HFFc6 (cell line): ENCODE data around the gene PTH1R. TPM values are rescaled to one million over a fixed set of nuclear protein-coding genes. Genes with fewer than 3 reads are reported as not detected.

ENCODE experiments used
- DNase-seq: peaks from one replicate; pipeline ENCODE4 v3.0.0-alpha.2; 2018
- H3K27ac Mint-ChIP-seq: 2 replicates; pipeline ENCODE4 v1.8.0; 2020; ENCODE audit warnings: mild to moderate bottlenecking, mixed read lengths
- H3K27me3 Mint-ChIP-seq: 2 replicates; pipeline ENCODE4 v1.8.0; 2021; ENCODE audit warnings: mild to moderate bottlenecking, moderate library complexity, mixed read lengths; ENCODE audit not compliant: insufficient read depth
- H3K36me3 Mint-ChIP-seq: 2 replicates; pipeline ENCODE4 v1.8.0; 2021; ENCODE audit warnings: low read depth, mixed read lengths
- H3K4me1 Mint-ChIP-seq: 2 replicates; pipeline ENCODE4 v1.8.0; 2020; ENCODE audit warnings: low read depth, mixed read lengths
- H3K4me3 Mint-ChIP-seq: 2 replicates; pipeline ENCODE4 v1.8.0; 2020; ENCODE audit warnings: mild to moderate bottlenecking, moderate library complexity, mixed read lengths
- H3K9me3 Mint-ChIP-seq: 2 replicates; pipeline ENCODE4 v1.8.0; 2020; ENCODE audit warnings: mild to moderate bottlenecking, mixed read lengths
- total RNA-seq, 6 experiments: library from RNA; stranded (reverse); fragmentation: NEBNext Ultra II Directional; extraction: Animal tissue kit (Norgen Biotek cat#: 25700); gene quantifications; 2 replicates in 1 of 6; 3 replicates in 5 of 6; pipeline ENCODE4 v1.2.3, GENCODE V29; 2021
- TF ChIP-seq, protein P1 (sequence below): fragments of 200-600 bp; sonication (generic); IDR thresholded peaks from 2 replicates; pipeline ENCODE4 v1.5.0; 2021; ENCODE audit warnings: antibody characterized with exemption, mild to moderate bottlenecking

PTH1R gene
- total RNA-seq, 6 experiments from 2014 or later: 0.09 to 1.4 (median 0.85) TPM; not detected in 1

DNA sequence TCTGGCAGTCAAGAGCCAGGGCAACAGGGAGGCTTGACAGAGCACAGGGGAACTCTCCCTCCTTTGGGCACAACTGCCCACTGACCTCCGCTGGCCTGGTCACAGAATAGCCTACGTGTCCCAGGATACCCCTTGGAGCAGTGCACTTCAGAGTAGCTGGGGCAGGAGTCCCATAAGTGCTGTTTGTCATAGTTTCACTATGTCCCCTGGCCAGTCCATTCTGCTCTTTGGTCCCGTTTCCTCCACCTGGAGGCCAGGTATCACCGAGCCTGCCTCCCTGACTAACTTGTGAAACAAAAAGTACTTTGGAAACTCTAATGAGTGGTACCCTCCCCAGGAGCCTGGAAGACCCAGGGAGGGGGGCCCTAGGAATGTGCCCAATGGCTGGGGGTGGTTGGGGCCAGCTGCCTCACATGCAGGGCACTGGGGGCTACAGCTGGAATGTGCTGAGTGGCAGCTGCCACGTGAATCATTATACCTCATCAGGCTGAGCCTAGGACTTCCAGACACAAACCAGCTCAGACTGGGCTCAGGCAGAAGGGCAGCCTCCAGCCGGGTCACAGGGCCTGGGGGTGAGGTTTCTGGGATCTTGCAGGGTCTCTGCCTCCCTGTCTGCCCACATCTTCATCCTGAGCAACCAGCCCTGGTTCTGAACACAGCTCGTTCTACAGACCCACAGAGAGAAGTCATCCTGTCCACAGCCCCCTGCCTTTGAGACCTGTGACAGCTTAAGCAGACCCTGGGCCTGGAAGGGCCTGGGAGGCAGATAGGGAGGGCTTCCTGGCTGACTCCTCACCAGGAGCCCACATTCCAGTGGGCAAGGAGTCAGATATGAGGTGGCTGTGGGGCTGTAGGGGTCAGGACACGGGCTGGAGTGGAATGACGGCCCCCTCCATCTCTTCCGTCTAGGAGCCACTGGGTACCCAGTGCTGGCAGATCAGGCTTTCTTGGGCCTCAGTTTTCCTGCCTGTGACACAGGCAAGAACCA, 914 bp upstream of the PTH1R start:
- Mint-ChIP-seq H3K36me3 (no peaks in the 10 kb centered on the region; the same call in 1 of the 2 replicates), H3K4me3 (no peak overlapping the region), H3K4me1 (peaks cover 21% of the 10 kb centered on the region), H3K27me3 (peaks cover 15% of the 10 kb centered on the region), H3K27ac (no peak overlapping the region), H3K9me3 (no peaks in the 10 kb centered on the region)
- DNase-seq: no peak
- TF ChIP-seq, protein P1, sequence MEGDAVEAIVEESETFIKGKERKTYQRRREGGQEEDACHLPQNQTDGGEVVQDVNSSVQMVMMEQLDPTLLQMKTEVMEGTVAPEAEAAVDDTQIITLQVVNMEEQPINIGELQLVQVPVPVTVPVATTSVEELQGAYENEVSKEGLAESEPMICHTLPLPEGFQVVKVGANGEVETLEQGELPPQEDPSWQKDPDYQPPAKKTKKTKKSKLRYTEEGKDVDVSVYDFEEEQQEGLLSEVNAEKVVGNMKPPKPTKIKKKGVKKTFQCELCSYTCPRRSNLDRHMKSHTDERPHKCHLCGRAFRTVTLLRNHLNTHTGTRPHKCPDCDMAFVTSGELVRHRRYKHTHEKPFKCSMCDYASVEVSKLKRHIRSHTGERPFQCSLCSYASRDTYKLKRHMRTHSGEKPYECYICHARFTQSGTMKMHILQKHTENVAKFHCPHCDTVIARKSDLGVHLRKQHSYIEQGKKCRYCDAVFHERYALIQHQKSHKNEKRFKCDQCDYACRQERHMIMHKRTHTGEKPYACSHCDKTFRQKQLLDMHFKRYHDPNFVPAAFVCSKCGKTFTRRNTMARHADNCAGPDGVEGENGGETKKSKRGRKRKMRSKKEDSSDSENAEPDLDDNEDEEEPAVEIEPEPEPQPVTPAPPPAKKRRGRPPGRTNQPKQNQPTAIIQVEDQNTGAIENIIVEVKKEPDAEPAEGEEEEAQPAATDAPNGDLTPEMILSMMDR: no peak

DNA sequence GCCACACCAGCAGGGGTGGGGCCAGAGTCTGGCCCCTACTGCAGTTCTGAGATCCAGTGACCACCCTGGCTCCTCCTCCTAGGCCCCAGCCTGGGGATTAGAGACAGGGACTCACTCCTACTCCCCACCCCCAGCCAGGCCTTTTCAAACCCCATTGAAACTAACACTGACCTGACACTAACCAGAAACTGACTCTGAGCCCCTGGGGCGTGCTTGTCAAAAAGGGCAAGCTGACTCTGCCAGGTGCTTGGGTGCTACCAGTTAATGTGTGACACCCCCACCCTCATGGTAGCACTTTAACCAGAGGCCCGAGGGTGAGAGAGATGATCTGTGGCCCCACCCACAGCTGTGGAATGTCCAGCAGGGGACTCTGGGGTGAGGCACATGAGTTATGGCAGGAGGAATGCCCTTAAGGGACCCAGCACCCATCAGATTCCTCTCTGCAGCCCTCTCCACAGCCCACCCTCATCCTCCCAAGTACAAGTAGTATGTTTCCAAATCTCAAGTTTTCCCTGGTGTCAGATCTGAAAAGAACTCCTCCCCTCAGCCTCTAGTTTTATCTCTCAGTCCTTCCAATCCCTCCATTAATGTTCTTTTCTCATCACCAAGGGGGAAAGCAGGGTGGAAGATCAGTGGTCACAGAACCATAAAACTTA, 1.4 kb downstream of the PTH1R start:
- no peaks in the 10 kb centered on the region for H3K9me3 Mint-ChIP-seq
- TF ChIP-seq, protein P1: no peak; the same call in 1 of the 2 replicates
- peaks cover 12% of the 10 kb centered on the region for H3K27me3 Mint-ChIP-seq
- H3K27ac Mint-ChIP-seq: peak overlapping the region; percentile 35; the same call in 1 of the 2 replicates
- H3K36me3 Mint-ChIP-seq: no peaks in the 10 kb centered on the region; the same call in 1 of the 2 replicates
- DNase-seq: no peak
- H3K4me1 Mint-ChIP-seq: peaks cover 19% of the 10 kb centered on the region
- no peak overlapping the region for H3K4me3 Mint-ChIP-seq

DNA sequence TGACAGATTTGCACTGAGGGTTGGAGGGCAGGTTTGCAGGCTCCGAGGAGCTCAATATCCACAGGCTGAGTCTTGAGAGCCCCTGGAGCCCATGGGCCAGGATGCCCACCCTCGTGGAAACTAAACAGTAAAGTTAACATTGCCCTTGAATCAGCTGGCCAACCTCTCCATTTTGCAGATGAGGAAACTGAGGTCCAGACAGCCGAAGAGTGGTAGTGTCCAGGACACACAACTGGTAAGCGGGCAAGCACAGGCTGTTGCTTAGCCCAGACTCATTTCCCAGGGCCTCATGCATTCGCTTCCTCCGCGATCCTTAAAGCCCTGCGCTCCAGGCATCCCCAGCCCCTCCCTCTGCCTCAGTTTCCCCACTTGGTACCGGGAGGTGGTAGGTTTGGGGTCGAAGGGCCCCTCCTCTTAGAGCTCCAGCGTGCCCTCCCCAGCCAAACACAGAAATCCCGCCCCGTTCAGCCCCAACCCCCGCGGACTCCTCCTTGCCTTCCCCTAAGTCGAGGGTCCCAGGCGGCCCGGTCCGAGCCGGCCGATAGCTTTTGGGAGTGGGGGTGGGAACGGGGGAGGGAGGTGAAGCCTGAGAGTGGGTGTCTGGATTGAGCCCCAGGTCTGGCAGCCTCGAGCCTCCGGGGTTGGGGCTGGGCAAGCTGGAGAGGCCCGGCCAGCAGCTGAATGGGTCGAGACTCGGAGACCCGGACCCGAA, 3.5 kb downstream of the PTH1R start:
- H3K27me3 Mint-ChIP-seq: peaks cover 15% of the 10 kb centered on the region
- no peak overlapping the region for H3K27ac Mint-ChIP-seq
- DNase-seq: no peak
- H3K36me3 Mint-ChIP-seq: no peaks in the 10 kb centered on the region; the same call in 1 of the 2 replicates
- peak overlapping the region; percentile 8; the same call in 1 of the 2 replicates for H3K4me3 Mint-ChIP-seq
- peaks cover 13% of the 10 kb centered on the region for H3K4me1 Mint-ChIP-seq
- H3K9me3 Mint-ChIP-seq: no peaks in the 10 kb centered on the region
- TF ChIP-seq, protein P1: no peak

DNA sequence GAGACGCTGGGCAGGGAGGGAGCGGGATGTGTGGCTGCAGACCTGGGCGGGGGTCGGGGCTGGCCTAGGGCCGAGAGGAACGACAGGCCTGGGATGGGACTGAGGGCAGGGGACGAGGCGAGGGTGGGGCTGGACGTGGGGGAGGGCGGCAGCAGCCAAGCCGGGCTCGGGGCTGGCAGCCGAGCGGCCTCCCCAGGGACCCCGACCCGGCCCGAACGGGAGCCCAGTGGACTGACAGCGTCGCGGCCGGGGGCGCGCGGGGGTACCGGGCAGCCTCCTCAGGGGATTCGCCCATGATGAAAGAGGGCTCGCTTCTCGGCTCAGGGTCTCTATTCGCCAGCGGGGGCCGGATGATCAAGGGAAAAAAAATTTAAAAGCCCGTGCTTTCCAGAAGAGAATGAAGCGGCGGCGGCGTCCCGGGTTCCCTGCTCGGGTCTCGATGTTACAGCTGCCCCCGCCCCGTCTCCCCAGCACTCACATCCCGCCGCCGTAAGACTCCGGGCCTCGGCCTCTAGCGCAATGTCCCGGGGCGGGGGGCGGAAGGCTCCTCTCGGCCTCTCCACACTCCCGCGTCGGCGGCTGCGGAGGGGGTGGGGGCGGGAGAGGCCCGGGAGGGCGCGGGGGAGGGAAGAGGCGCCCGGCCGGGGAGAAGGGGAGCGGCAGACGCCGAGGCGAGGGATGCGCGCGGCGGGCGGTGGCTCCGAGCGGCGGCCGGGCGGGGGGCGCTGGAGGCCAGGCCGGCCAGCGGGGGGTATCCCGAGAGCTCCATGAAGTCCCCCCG, 4.3 kb downstream of the PTH1R start:
- no peaks in the 10 kb centered on the region for H3K9me3 Mint-ChIP-seq
- H3K27ac Mint-ChIP-seq: no peak overlapping the region
- peak overlapping the region; percentile 56; the same call in 1 of the 2 replicates for H3K4me3 Mint-ChIP-seq
- peaks cover 20% of the 10 kb centered on the region for H3K27me3 Mint-ChIP-seq
- peaks cover 13% of the 10 kb centered on the region for H3K4me1 Mint-ChIP-seq
- H3K36me3 Mint-ChIP-seq: no peaks in the 10 kb centered on the region; the same call in 1 of the 2 replicates
- TF ChIP-seq, protein P1: no peak
- no peak for DNase-seq
